Fibroblast of skin of left quadriceps (primary cell): ENCODE results near the gene CYP11A1.
A peak's percentile ranks its signal among the peaks of the same experiment; 100 is the strongest.

Source experiments
- DNase-seq, 2 experiments: peaks; one replicate each; pipeline ENCODE4 v3.0.0-alpha.2; 2013; ENCODE audit warnings: low read depth in 2 of 2

The CYP11A1 gene

DNA sequence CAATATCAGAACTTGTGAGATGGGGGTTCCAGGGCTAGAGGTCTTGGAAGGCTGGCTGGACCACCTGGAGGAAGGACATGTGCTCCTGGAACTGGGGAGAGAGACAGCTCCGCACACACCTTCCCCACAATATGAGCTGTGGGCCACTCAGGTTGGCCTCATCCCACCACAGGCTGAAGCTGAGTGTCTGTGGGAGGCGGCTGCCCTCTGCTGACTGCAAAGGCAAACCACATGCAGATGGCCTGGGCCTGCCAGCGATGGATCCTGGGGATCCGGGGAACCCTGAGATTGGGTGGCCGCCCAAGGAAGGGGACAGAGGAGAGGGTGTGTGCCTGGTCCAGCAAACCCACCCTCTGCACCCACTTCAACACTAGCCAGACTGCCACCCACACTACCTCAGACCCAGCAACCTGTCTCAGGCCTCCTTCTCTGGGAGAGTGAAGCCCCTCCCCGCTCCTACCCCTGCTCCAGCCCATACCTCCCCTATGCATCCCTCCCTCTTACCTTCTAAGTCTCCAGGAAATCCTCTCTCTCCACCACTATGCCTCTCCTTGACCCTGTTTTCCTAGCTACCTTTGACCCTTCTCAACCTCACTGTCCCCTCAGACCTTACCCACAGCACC is 44.8 kb downstream of the CYP11A1 start:
- peak; percentile 26 to 34 for DNase-seq

DNA sequence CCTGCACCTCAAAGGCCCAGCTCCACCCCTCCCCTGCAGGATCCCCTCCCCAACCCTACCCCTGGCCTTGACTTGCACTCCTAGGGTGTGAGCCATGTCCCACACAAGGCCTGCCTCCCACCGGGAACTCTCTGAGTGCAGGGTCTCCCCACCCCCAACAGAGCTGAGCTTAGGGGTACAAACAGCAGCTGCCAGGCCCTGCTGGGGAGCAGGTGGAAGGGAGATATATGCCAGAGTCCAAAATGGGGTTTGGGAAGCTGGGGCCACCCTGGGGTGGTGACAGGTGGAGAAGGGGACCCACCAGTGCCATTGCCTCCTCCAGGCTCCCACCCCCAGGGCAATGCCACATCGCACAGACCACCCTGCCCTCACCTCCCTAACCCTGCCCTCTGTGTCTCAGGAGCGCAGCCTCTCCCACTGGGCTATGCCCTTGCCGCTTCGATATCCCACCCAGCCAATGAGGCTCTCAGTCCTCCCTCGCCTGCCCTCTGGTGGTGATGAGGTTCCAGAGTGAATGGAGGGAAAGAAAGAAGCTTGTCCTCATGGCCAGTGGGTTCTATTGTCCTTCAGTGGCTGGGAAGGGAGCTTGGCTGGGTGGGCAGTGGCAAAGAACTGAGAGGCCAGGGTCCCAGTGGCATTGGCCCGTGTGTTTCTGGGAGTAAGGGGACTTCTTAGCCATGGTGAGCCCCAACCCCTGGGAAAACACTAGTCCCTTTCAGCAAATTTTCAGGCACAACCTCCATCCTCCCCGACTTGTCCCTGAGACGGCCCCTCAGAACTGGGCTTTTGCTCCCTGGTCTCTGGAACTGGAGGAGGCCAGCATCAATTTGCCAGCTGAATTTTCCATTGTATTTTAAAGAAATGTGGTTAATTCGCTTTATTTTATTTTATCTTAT is 46.8 kb downstream of the CYP11A1 start:
- DNase-seq, result peak in 1 of 2 experiments; percentile 30

DNA sequence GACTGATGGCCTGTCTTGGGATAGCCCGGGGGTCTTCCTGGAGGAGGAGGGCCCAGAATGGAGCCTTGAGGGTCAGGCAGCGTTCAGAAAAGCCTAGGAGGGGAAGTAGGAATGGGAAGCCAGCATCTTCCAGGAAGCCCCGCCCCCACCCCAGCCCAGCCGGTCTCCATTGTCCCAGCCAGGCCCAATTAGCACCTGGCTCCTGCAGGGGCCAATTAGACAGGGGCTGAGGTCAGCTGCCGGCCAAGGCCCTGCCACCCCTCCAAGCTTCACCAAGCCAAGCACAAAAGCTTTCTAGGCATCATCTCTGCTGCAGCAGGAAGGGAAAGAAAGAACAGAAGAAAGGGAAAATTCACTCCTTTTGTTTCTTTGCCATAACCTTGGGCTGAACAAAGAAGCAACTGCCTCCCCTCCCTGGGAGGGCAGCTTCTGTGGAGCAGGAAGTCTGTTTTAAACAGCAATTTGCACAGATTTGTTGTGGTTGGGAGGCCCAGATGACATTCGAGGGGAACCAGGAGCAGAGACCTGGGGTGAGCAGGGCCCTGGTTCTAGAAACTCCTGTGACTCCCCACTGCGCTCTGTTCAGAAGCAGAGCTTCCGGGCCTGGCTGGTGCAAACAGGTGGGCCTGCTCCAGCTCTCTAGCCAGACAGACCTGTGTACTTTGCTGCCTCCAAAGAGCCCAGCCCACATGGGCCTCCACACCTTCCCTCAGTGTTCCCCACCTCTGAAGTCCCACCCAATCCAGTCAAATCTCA is 47.7 kb downstream of the CYP11A1 start:
- DNase-seq, result no peak

DNA sequence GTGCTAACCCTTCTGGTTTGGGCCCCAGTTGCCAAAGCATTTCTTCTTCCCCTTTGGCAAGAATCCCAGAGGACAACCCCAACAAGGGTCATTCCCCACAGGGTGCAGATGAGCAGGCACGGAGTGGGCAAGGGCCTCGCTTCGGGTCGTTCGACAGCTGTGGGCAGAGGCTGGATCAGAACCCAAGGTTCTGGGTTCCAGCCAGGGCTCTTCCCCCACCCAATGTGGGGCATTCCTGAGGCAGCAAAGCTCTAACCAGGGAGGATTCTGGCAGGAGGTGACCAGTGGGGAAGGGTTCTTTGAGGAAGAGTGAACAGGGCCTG is 48.3 kb downstream of the CYP11A1 start:
- DNase-seq, result no peak

DNA sequence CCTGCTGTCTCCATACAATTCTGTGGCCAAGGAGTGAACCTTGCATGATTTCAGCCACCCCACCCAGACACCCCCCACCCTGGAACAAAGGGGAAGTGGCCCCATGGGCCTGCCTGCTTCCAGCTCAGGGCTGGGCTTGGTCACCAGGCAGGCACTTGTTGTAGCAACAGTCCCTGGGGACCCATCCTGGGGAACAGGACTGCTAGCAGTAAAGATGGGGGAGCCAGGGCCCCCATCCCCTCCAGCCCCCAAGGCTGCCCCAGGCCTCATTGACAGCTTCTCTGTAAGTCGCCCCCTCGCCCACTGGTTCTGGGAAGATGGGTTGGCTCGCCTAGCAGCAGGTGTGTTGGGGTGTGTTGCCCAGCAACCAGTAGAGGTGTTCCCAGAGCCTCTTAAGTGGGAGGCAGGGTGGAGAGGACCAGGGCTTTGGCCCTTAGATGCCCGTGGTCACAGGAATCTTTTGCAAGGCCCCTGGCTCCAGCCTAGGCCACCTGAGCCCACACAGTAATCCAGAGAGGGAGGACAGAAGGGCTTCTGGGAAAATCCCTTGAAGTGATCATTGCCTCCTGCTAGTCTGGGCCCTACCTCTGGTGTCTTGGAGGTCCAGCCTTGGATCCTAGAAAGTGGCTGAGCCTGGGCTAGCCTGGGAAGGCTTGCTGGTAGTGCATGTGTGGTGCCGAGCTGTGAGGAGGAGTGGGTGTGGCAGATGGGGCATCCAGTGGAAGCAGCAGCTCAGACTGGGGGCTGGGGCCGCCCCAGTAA is 48.9 kb downstream of the CYP11A1 start:
- no peak for DNase-seq

GRCh38 chr15:74317820-74318375 is 49.5 kb downstream of the CYP11A1 start:
- DNase-seq, result peak; percentile 95 to 96

DNA sequence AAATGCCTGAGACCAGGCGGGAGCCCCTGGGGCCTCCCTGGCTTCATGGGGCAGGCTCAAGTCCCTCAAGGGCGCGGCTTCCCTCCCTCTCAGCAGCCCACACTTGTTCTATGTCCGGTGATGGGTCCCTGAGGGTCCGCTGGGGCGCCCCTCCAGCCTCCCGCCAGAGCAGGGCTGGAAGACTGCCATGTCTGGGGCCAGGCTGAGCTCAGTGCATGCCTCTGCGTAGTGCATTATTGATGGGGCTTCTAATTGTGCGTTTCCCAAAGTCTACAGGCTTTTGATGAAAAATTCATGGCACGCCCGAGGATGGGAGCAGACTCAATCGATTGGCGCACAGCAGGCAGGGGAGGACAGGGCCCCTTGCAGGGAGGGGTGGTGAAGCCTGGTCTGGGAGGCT is 51.3 kb downstream of the CYP11A1 start:
- no peak for DNase-seq

- DNase-seq, result no peak
Measured at GRCh38 chr15:74315626-74316025, 51.8 kb downstream of the CYP11A1 start.

DNA sequence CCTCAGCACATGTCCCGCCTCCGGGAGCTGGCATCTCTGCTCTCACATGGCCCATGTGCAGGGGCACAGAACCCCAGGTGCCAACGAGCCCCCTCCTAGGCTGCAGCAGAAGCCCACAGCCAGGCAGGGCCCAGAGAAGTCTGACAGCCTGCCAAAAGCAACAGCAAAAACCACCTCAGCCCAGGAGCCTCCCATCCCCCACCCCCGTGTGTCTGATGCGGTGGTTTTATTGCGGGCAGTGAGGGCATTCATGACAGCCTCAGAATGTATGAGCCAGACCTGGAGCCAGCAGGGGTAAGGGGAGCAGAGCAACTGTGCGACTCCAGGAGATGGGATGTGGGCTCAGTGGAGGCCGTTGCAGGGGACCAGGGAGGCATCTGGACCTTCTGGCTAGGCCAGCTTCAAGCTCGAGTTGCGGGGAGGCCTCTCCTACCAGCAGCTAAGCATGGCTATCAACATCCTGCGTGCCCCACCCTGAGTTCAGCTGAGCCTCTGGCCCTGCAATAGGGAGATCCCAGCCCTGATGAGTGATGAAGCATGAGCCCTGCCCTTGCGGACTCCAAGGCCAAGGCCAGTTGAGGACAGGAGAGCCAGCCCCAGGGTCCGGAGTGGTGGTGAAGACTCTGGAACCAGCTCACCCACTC is 52.5 kb downstream of the CYP11A1 start:
- no peak for DNase-seq

DNA sequence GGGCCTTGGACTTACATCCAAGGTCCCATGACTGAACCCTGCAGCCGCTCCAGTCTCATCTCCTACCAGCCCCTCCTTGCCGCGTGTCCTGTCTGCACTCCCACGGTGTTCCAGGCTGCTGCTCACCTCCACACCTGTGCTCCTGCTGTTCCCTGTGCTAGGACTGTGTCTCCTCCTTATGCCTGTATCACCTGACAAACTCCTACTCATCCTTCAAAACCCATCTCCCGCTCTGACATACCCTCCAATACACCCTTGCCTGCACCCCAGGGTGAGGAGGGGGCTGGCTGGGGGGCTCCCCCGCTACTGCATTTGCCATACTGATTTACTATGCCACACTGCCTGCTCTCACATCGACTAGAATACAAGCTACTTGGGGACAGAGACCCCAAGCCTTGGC is 53.6 kb downstream of the CYP11A1 start:
- DNase-seq, result no peak

GRCh38 chr15:74312445-74313007 is 54.9 kb downstream of the CYP11A1 start:
- DNase-seq, result no peak

DNA sequence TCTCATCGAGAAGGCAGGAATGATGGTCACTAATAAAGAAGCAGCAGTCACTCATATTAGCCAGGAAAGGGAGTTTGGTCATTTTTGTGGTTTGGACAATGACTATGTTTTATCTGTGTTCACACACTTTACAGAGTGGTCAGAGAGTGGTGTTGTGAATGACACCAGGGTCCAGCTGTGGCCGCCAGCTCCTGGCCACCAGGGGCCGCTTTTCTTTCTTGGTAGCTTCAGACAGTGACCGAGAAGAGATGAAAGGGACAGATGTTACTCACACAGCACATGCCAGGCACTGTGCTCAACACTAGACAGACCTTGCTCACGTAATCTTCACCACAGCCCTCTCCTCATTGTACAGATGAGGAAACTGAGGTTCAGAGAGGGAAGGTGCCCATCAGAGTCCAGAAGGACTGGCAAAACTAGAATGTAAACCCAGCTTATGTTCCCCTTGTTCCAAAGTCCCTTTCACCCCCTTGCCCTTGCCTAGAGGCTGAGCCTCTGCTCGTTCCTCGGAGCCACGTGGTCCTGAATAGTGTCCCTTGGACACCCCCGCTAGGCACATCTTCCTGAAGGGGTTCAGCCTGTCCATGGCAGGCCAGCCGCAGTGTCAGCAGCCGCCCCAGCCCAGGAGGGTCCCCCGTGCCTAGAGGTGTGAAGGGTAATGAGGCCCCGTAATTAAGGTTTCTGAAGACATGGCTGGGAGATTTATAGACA is 55.6 kb downstream of the CYP11A1 start:
- no peak for DNase-seq

DNA sequence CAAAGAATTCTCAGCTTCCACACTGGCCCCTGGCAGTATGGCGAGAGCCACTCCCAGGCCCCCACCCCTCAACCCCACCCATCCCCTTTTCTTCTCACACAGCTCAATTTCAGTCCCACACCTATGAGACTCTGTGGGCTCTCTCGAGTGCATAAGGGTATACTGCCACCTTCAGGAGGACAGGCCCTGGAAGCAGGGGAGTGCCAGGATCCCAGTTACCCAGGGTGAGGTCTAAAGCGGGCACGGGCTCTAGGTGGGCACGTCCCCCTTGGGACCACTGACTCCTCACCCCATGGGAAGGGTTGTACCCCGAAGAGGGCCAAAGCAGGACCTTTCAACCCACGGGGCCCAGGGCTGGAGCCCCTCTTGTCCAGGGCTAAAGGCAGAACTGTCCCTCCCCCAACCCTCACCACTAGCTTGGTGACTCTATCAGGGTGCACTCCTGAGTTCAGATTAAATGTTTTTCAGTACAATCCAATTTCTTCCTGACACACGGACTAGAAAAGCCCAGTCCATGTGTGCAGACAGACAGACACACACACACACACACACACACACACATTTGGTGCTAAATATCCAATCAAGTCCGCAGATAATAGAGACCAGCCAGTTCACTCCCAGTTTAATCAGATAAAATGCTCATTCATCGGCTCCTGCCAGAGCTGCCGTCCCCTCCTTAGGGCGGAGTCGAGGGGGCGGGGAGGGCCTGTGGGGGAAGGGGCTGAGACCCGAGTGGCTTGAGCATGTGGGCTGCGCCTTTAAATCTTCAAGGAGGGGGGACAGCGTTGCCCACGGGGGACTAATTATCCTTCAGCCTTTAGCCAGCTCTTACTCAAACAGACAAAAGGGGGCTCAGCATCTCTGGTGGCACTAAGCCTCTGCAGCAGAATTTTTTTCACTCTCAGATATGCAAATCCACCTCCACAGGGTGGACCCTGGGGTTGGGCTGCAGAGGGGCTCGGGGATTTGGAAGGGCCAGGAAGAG is 59.3 kb downstream of the CYP11A1 start:
- no peak for DNase-seq

GRCh38 chr15:74306781-74307217 is 60.6 kb downstream of the CYP11A1 start:
- DNase-seq, result no peak

GRCh38 chr15:74305687-74306086 is 61.8 kb downstream of the CYP11A1 start:
- no peak for DNase-seq

GRCh38 chr15:74304431-74304830 is 63.0 kb downstream of the CYP11A1 start:
- DNase-seq, result no peak

GRCh38 chr15:74303741-74304309 is 63.6 kb downstream of the CYP11A1 start:
- no peak for DNase-seq

- DNase-seq, result no peak
Measured at GRCh38 chr15:74302821-74303359, 64.6 kb downstream of the CYP11A1 start.
